ENCODE measurements around the gene SPP1. TPM values are rescaled to one million over a fixed set of nuclear protein-coding genes. Genes with fewer than 3 reads are reported as not detected.

The SPP1 gene
- total RNA-seq, 1 donor from 2014 or later, result 1.1 TPM

DNA sequence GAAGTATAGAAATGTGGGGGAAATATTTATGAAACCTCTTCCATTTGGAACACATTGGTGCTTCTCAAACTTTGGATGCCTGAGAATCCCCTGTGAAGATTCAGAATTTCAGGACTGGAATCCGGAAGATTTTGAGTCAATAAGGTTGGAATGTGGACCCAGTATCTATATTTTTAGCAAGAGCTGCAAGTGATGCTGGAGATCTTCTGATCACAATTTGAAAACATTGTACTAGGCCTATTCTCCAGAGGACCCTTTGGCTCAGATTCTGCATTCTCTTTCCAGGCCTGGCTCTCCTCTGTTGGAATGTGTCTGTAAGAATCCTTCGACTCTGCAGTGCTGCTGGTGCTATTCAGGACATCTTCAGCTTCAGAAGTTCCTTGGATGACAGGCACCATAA lies 29.6 kb downstream of the SPP1 start:
- peaks cover 3% of the 10 kb centered on the region for H3K4me1 Mint-ChIP-seq (ENCODE audit: low read depth, unreplicated experiment)
- peaks cover 14% of the 10 kb centered on the region for H3K9me3 Mint-ChIP-seq (ENCODE audit: unreplicated experiment)
- no peak overlapping the region for H3K27ac Mint-ChIP-seq (ENCODE audit: unreplicated experiment)
- TF ChIP-seq, protein P1, sequence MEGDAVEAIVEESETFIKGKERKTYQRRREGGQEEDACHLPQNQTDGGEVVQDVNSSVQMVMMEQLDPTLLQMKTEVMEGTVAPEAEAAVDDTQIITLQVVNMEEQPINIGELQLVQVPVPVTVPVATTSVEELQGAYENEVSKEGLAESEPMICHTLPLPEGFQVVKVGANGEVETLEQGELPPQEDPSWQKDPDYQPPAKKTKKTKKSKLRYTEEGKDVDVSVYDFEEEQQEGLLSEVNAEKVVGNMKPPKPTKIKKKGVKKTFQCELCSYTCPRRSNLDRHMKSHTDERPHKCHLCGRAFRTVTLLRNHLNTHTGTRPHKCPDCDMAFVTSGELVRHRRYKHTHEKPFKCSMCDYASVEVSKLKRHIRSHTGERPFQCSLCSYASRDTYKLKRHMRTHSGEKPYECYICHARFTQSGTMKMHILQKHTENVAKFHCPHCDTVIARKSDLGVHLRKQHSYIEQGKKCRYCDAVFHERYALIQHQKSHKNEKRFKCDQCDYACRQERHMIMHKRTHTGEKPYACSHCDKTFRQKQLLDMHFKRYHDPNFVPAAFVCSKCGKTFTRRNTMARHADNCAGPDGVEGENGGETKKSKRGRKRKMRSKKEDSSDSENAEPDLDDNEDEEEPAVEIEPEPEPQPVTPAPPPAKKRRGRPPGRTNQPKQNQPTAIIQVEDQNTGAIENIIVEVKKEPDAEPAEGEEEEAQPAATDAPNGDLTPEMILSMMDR (IDR thresholded peaks at IDR 0.05; ENCODE audit: partially characterized antibody, unreplicated experiment), result no peak
- H3K4me3 Mint-ChIP-seq (ENCODE audit: unreplicated experiment), result no peak overlapping the region
- no peak for DNase-seq
- peaks cover 10% of the 10 kb centered on the region for H3K27me3 Mint-ChIP-seq (ENCODE audit: unreplicated experiment)
- peaks cover 7% of the 10 kb centered on the region for H3K36me3 Mint-ChIP-seq (ENCODE audit: unreplicated experiment)

DNA sequence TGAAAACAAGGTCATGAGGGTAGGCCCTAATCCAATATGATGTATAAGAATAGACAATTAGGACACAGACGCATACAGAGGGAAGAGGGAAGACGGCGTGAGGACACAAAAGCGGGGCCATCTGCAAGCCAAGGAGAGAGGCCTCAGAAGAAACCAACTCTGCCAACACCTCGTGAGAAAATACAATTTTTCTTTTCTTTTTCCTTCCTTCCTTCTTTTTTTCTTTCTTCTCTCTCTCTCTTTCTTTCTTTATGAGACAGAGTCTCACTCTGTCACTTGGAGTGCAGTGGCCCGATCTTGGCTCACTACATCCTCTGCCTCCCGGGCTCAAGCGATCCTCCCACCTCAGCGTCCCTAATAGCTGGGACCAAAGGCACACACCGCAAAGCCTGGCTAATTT lies 30.4 kb downstream of the SPP1 start:
- TF ChIP-seq, protein P1 (IDR thresholded peaks at IDR 0.05; ENCODE audit: partially characterized antibody, unreplicated experiment), result no peak
- H3K9me3 Mint-ChIP-seq (ENCODE audit: unreplicated experiment), result peaks cover 14% of the 10 kb centered on the region
- H3K27ac Mint-ChIP-seq (ENCODE audit: unreplicated experiment), result peak overlapping the region; percentile 81
- peaks cover 7% of the 10 kb centered on the region for H3K36me3 Mint-ChIP-seq (ENCODE audit: unreplicated experiment)
- no peak overlapping the region for H3K4me3 Mint-ChIP-seq (ENCODE audit: unreplicated experiment)
- peaks cover 7% of the 10 kb centered on the region for H3K4me1 Mint-ChIP-seq (ENCODE audit: low read depth, unreplicated experiment)
- peaks cover 10% of the 10 kb centered on the region for H3K27me3 Mint-ChIP-seq (ENCODE audit: unreplicated experiment)
- DNase-seq, result no peak

DNA sequence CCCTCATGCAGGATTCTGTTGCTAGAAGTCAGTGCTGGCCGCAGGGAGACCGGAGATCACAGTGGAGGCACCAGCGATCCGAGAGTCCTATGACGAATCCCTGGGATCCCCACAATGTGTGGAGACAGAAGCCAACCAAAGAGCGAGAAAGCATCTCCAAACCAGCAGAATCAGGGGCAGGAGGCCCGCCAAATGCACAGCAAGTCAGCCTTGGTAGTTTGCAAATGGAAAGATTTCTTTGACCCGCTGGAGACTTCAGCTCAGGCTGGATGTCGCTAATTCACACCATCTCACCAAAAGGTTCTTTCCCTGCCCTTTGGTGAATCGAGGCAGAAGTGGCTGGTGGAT lies 31.4 kb downstream of the SPP1 start:
- Mint-ChIP-seq H3K9me3 (ENCODE audit: unreplicated experiment) (peaks cover 14% of the 10 kb centered on the region), H3K36me3 (ENCODE audit: unreplicated experiment) (peaks cover 7% of the 10 kb centered on the region), H3K27me3 (ENCODE audit: unreplicated experiment) (peaks cover 10% of the 10 kb centered on the region), H3K27ac (ENCODE audit: unreplicated experiment) (peak overlapping the region; percentile 81), H3K4me1 (ENCODE audit: low read depth, unreplicated experiment) (peaks cover 11% of the 10 kb centered on the region), H3K4me3 (ENCODE audit: unreplicated experiment) (peak overlapping the region; percentile 81)
- TF ChIP-seq, protein P1 (IDR thresholded peaks at IDR 0.05; ENCODE audit: partially characterized antibody, unreplicated experiment), result no peak
- DNase-seq, result no peak

DNA sequence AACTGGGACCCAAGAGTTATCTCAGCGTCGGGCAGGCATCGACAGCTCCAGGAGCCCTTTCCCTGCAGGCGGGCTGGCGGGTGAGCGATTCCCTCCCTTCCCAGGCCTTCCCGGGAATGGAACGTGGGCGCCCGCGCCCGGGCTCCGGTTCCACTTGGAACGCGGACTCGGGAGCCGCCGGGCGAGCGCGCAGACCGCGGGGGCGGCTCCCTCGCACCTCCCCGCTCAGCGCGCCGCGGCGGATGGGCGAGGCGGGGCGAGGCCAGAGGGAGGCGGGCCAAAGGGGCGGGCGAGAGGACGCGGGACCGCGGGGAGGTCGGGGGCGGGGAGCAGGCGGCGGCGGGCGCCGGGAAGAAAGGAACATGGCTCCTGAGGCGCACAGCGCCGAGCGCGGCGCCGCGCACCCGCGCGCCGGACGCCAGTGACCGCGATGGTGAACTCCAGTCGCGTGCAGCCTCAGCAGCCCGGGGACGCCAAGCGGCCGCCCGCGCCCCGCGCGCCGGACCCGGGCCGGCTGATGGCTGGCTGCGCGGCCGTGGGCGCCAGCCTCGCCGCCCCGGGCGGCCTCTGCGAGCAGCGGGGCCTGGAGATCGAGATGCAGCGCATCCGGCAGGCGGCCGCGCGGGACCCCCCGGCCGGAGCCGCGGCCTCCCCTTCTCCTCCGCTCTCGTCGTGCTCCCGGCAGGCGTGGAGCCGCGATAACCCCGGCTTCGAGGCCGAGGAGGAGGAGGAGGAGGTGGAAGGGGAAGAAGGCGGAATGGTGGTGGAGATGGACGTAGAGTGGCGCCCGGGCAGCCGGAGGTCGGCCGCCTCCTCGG lies 32.0 kb downstream of the SPP1 start, which contains the start of gene PKD2:
Gene PKD2 (plus strand): TSS at position 332 of the 818 bp plus-strand sequence. CDS start 99 bp downstream, at position 431.
- TF ChIP-seq, protein P1 (IDR thresholded peaks at IDR 0.05; ENCODE audit: partially characterized antibody, unreplicated experiment), result no peak
- Mint-ChIP-seq H3K4me3 (ENCODE audit: unreplicated experiment) (peak within 1 kb of the TSS; percentile 91), H3K27ac (ENCODE audit: unreplicated experiment) (peak within 1 kb of the TSS; percentile 91), H3K27me3 (ENCODE audit: unreplicated experiment) (peaks cover 10% of the 10 kb centered on the region), H3K36me3 (ENCODE audit: unreplicated experiment) (peaks cover 7% of the 10 kb centered on the region), H3K4me1 (ENCODE audit: low read depth, unreplicated experiment) (peaks cover 11% of the 10 kb centered on the region), H3K9me3 (ENCODE audit: unreplicated experiment) (peaks cover 14% of the 10 kb centered on the region)
- peak; percentile 87 for DNase-seq

DNA sequence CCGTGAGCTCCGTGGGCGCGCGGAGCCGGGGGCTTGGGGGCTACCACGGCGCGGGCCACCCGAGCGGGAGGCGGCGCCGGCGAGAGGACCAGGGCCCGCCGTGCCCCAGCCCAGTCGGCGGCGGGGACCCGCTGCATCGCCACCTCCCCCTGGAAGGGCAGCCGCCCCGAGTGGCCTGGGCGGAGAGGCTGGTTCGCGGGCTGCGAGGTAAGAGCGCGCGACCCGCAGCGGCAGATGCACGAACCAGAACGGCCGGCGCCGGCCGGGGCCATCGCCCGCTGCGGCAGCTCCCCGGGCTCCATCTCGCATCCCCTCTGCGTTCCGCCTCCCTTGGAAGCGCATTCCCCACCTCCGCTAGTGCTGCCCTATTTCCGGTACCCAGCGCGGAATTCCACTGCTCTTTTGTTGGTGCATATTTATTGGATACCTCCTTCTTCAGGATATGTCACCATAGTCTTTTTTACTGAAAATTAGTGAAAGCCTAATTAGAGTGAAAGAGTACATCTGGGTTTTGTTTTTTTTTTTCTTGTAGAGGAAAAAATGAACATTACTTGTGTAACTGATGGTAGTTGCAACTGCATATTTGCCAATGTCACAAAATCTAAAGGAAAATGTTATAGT lies 32.7 kb downstream of the SPP1 start:
- peaks cover 7% of the 10 kb centered on the region for H3K36me3 Mint-ChIP-seq (ENCODE audit: unreplicated experiment)
- TF ChIP-seq, protein P1 (IDR thresholded peaks at IDR 0.05; ENCODE audit: partially characterized antibody, unreplicated experiment), result no peak
- peak overlapping the region; percentile 91 for H3K4me3 Mint-ChIP-seq (ENCODE audit: unreplicated experiment)
- peak overlapping the region; percentile 91 for H3K27ac Mint-ChIP-seq (ENCODE audit: unreplicated experiment)
- peaks cover 10% of the 10 kb centered on the region for H3K27me3 Mint-ChIP-seq (ENCODE audit: unreplicated experiment)
- peak; percentile 76 for DNase-seq
- H3K9me3 Mint-ChIP-seq (ENCODE audit: unreplicated experiment), result peaks cover 14% of the 10 kb centered on the region
- H3K4me1 Mint-ChIP-seq (ENCODE audit: low read depth, unreplicated experiment), result peaks cover 11% of the 10 kb centered on the region
